Measurements from ENCODE around the gene LTBP4. TPM values are rescaled to one million over a fixed set of nuclear protein-coding genes. Genes with fewer than 3 reads are reported as not detected.

Gene LTBP4
- total and polyA plus RNA-seq, 2 of the 13 experiments (the other 11 are each of a cell fraction or from before 2014, with no cell fraction given) = 0.86 to 2.3 TPM

GRCh38 chr19:40613690-40614621 is 12.8 kb downstream of the LTBP4 start (continued):
- TF ChIP-seq ARID4A (CRISPR knock-in tag; IDR thresholded peaks at IDR 0.05; ENCODE audit: borderline replicate concordance) = 0 out of 2 replicates have a peak, but pooled peaks have one; percentile 36
- TF ChIP-seq SIN3B (IDR thresholded peaks at IDR 0.05; ENCODE audit: low read length) = no peak
- TF ChIP-seq ZMYM2 (CRISPR knock-in tag; IDR thresholded peaks at IDR 0.05) = no peak
- no peak for TF ChIP-seq MXD1 (CRISPR knock-in tag; IDR thresholded peaks at IDR 0.05)
- no peak for TF ChIP-seq BRD4 (CRISPR knock-in tag; IDR thresholded peaks at IDR 0.05)
- TF ChIP-seq PATZ1 (CRISPR knock-in tag; IDR thresholded peaks at IDR 0.05) = no peak

Data from HepG2 (cell line).